ENCODE data around the gene GAP43. TPM values are rescaled to one million over a fixed set of nuclear protein-coding genes. Genes with fewer than 3 reads are reported as not detected.
"Not testable (repeated sequence)": the region's sequence is repeated elsewhere in the genome, so short reads cannot be mapped to it uniquely, and the experiment has no call there.

GAP43 gene
- polyA plus RNA-seq, 2 donors = 0.08 TPM

- no peaks in the 10 kb centered on the region for H3K4me1 ChIP-seq (ENCODE audit: control insufficient read depth in 2 of 2, insufficient read depth in 2 of 2, low read length in 1 of 2)
- H3K36me3 ChIP-seq (ENCODE audit: control insufficient read depth in 2 of 2, insufficient read depth in 2 of 2, low read length in 1 of 2) = no peaks in the 10 kb centered on the region
- no peak overlapping the region for H3K4me3 ChIP-seq (ENCODE audit: low read depth in 1 of 2, low read length in 2 of 2)
- no peaks in the 10 kb centered on the region for H3K9me3 ChIP-seq (ENCODE audit: control insufficient read depth in 2 of 2, insufficient read depth in 1 of 2, low read depth in 1 of 2, low read length in 1 of 2)
- WGBS, 2 donors = 94 to 96% methylated on average over 3 of the region's 3 CpGs
- H3K27ac ChIP-seq (ENCODE audit: low read depth in 2 of 2, low read length in 1 of 2) = no peak overlapping the region
- no peaks in the 10 kb centered on the region for H3K27me3 ChIP-seq (ENCODE audit: control insufficient read depth in 1 of 2, insufficient read depth in 2 of 2, low read length in 2 of 2)
These were observed 102.5 kb downstream of the GAP43 start for GRCh38 chr3:115725800-115726199.

GRCh38 chr3:115727135-115727534 is 103.8 kb downstream of the GAP43 start:
- Histone ChIP-seq H3K9me3 (ENCODE audit: control insufficient read depth in 2 of 2, insufficient read depth in 1 of 2, low read depth in 1 of 2, low read length in 1 of 2) (no peaks in the 10 kb centered on the region), H3K4me3 (ENCODE audit: low read depth in 1 of 2, low read length in 2 of 2) (no peak overlapping the region), H3K4me1 (ENCODE audit: control insufficient read depth in 2 of 2, insufficient read depth in 2 of 2, low read length in 1 of 2) (no peaks in the 10 kb centered on the region), H3K27ac (ENCODE audit: low read depth in 2 of 2, low read length in 1 of 2) (no peak overlapping the region), H3K36me3 (ENCODE audit: control insufficient read depth in 2 of 2, insufficient read depth in 2 of 2, low read length in 1 of 2) (no peaks in the 10 kb centered on the region), H3K27me3 (ENCODE audit: control insufficient read depth in 1 of 2, insufficient read depth in 2 of 2, low read length in 2 of 2) (no peaks in the 10 kb centered on the region)
- 71 to 81% methylated on average over 1 of the region's 1 CpG for WGBS, 2 donors

GRCh38 chr3:115728013-115728412 is 104.7 kb downstream of the GAP43 start:
- Histone ChIP-seq H3K36me3 (ENCODE audit: control insufficient read depth in 2 of 2, insufficient read depth in 2 of 2, low read length in 1 of 2) (no peaks in the 10 kb centered on the region), H3K4me3 (ENCODE audit: low read depth in 1 of 2, low read length in 2 of 2) (no peak overlapping the region), H3K27ac (ENCODE audit: low read depth in 2 of 2, low read length in 1 of 2) (no peak overlapping the region), H3K4me1 (ENCODE audit: control insufficient read depth in 2 of 2, insufficient read depth in 2 of 2, low read length in 1 of 2) (no peaks in the 10 kb centered on the region), H3K9me3 (ENCODE audit: control insufficient read depth in 2 of 2, insufficient read depth in 1 of 2, low read depth in 1 of 2, low read length in 1 of 2) (no peaks in the 10 kb centered on the region), H3K27me3 (ENCODE audit: control insufficient read depth in 1 of 2, insufficient read depth in 2 of 2, low read length in 2 of 2) (no peaks in the 10 kb centered on the region)

- H3K4me3 ChIP-seq (ENCODE audit: low read depth in 1 of 2, low read length in 2 of 2); H3K4me1 ChIP-seq (ENCODE audit: control insufficient read depth in 2 of 2, insufficient read depth in 2 of 2, low read length in 1 of 2); H3K36me3 ChIP-seq (ENCODE audit: control insufficient read depth in 2 of 2, insufficient read depth in 2 of 2, low read length in 1 of 2); H3K9me3 ChIP-seq (ENCODE audit: control insufficient read depth in 2 of 2, insufficient read depth in 1 of 2, low read depth in 1 of 2, low read length in 1 of 2); H3K27ac ChIP-seq (ENCODE audit: low read depth in 2 of 2, low read length in 1 of 2); H3K27me3 ChIP-seq (ENCODE audit: control insufficient read depth in 1 of 2, insufficient read depth in 2 of 2, low read length in 2 of 2): not testable (repeated sequence)
- 85 to 88% methylated on average over 3 of the region's 3 CpGs for WGBS, 2 donors
These were observed 113.0 kb downstream of the GAP43 start for GRCh38 chr3:115736341-115736740.

- H3K27me3 ChIP-seq (ENCODE audit: control insufficient read depth in 1 of 2, insufficient read depth in 2 of 2, low read length in 2 of 2) = no peaks in the 10 kb centered on the region
- no peaks in the 10 kb centered on the region for H3K4me1 ChIP-seq (ENCODE audit: control insufficient read depth in 2 of 2, insufficient read depth in 2 of 2, low read length in 1 of 2)
- no peaks in the 10 kb centered on the region for H3K36me3 ChIP-seq (ENCODE audit: control insufficient read depth in 2 of 2, insufficient read depth in 2 of 2, low read length in 1 of 2)
- WGBS, 2 donors = 91 to 92% methylated on average over 5 of the region's 5 CpGs
- H3K27ac ChIP-seq (ENCODE audit: low read depth in 2 of 2, low read length in 1 of 2) = no peak overlapping the region
- no peak overlapping the region for H3K4me3 ChIP-seq (ENCODE audit: low read depth in 1 of 2, low read length in 2 of 2)
- no peaks in the 10 kb centered on the region for H3K9me3 ChIP-seq (ENCODE audit: control insufficient read depth in 2 of 2, insufficient read depth in 1 of 2, low read depth in 1 of 2, low read length in 1 of 2)
These were observed 118.3 kb downstream of the GAP43 start for GRCh38 chr3:115741650-115742049.

- 69 to 73% methylated on average over 4 of the region's 4 CpGs for WGBS, 2 donors
- H3K9me3 ChIP-seq (ENCODE audit: control insufficient read depth in 2 of 2, insufficient read depth in 1 of 2, low read depth in 1 of 2, low read length in 1 of 2); H3K27me3 ChIP-seq (ENCODE audit: control insufficient read depth in 1 of 2, insufficient read depth in 2 of 2, low read length in 2 of 2); H3K27ac ChIP-seq (ENCODE audit: low read depth in 2 of 2, low read length in 1 of 2); H3K4me3 ChIP-seq (ENCODE audit: low read depth in 1 of 2, low read length in 2 of 2); H3K36me3 ChIP-seq (ENCODE audit: control insufficient read depth in 2 of 2, insufficient read depth in 2 of 2, low read length in 1 of 2); H3K4me1 ChIP-seq (ENCODE audit: control insufficient read depth in 2 of 2, insufficient read depth in 2 of 2, low read length in 1 of 2): not testable (repeated sequence)
These were observed 121.2 kb downstream of the GAP43 start for GRCh38 chr3:115744516-115744915.

GRCh38 chr3:115752978-115753377 is 129.7 kb downstream of the GAP43 start:
- not testable (repeated sequence) for H3K4me3 ChIP-seq (ENCODE audit: low read depth in 1 of 2, low read length in 2 of 2); H3K36me3 ChIP-seq (ENCODE audit: control insufficient read depth in 2 of 2, insufficient read depth in 2 of 2, low read length in 1 of 2); H3K4me1 ChIP-seq (ENCODE audit: control insufficient read depth in 2 of 2, insufficient read depth in 2 of 2, low read length in 1 of 2); H3K9me3 ChIP-seq (ENCODE audit: control insufficient read depth in 2 of 2, insufficient read depth in 1 of 2, low read depth in 1 of 2, low read length in 1 of 2); H3K27ac ChIP-seq (ENCODE audit: low read depth in 2 of 2, low read length in 1 of 2); H3K27me3 ChIP-seq (ENCODE audit: control insufficient read depth in 1 of 2, insufficient read depth in 2 of 2, low read length in 2 of 2)
- WGBS, 2 donors = 38 to 64% methylated on average over 1 of the region's 1 CpG

GRCh38 chr3:115758076-115758763 is 134.9 kb downstream of the GAP43 start:
- Histone ChIP-seq H3K27ac (ENCODE audit: low read depth in 2 of 2, low read length in 1 of 2) (no peak overlapping the region), H3K36me3 (ENCODE audit: control insufficient read depth in 2 of 2, insufficient read depth in 2 of 2, low read length in 1 of 2) (no peaks in the 10 kb centered on the region), H3K4me1 (ENCODE audit: control insufficient read depth in 2 of 2, insufficient read depth in 2 of 2, low read length in 1 of 2) (no peaks in the 10 kb centered on the region), H3K27me3 (ENCODE audit: control insufficient read depth in 1 of 2, insufficient read depth in 2 of 2, low read length in 2 of 2) (no peaks in the 10 kb centered on the region), H3K9me3 (ENCODE audit: control insufficient read depth in 2 of 2, insufficient read depth in 1 of 2, low read depth in 1 of 2, low read length in 1 of 2) (no peaks in the 10 kb centered on the region), H3K4me3 (ENCODE audit: low read depth in 1 of 2, low read length in 2 of 2) (no peak overlapping the region)
- 42 to 56% methylated on average over 1 of the region's 1 CpG for WGBS, 2 donors

- H3K4me1 ChIP-seq (ENCODE audit: control insufficient read depth in 2 of 2, insufficient read depth in 2 of 2, low read length in 1 of 2) = no peaks in the 10 kb centered on the region
- no peaks in the 10 kb centered on the region for H3K27me3 ChIP-seq (ENCODE audit: control insufficient read depth in 1 of 2, insufficient read depth in 2 of 2, low read length in 2 of 2)
- WGBS, 2 donors = 69 to 71% methylated on average over 3 of the region's 3 CpGs
- no peaks in the 10 kb centered on the region for H3K36me3 ChIP-seq (ENCODE audit: control insufficient read depth in 2 of 2, insufficient read depth in 2 of 2, low read length in 1 of 2)
- no peak overlapping the region for H3K4me3 ChIP-seq (ENCODE audit: low read depth in 1 of 2, low read length in 2 of 2)
- H3K27ac ChIP-seq (ENCODE audit: low read depth in 2 of 2, low read length in 1 of 2) = no peak overlapping the region
- no peaks in the 10 kb centered on the region for H3K9me3 ChIP-seq (ENCODE audit: control insufficient read depth in 2 of 2, insufficient read depth in 1 of 2, low read depth in 1 of 2, low read length in 1 of 2)
These were observed 137.4 kb downstream of the GAP43 start for GRCh38 chr3:115760716-115761115.

- Histone ChIP-seq H3K4me3 (ENCODE audit: low read depth in 1 of 2, low read length in 2 of 2) (no peak overlapping the region), H3K27ac (ENCODE audit: low read depth in 2 of 2, low read length in 1 of 2) (no peak overlapping the region), H3K27me3 (ENCODE audit: control insufficient read depth in 1 of 2, insufficient read depth in 2 of 2, low read length in 2 of 2) (no peaks in the 10 kb centered on the region), H3K9me3 (ENCODE audit: control insufficient read depth in 2 of 2, insufficient read depth in 1 of 2, low read depth in 1 of 2, low read length in 1 of 2) (no peaks in the 10 kb centered on the region), H3K4me1 (ENCODE audit: control insufficient read depth in 2 of 2, insufficient read depth in 2 of 2, low read length in 1 of 2) (no peaks in the 10 kb centered on the region), H3K36me3 (ENCODE audit: control insufficient read depth in 2 of 2, insufficient read depth in 2 of 2, low read length in 1 of 2) (no peaks in the 10 kb centered on the region)
These were observed 138.6 kb downstream of the GAP43 start for GRCh38 chr3:115761927-115762305.
